ENCODE measurements around the gene RSRC1. TPM values are rescaled to one million over a fixed set of nuclear protein-coding genes. Genes with fewer than 3 reads are reported as not detected.

The RSRC1 gene
- total RNA-seq, 1 experiment from 2014 or later: 60.3 TPM

DNA sequence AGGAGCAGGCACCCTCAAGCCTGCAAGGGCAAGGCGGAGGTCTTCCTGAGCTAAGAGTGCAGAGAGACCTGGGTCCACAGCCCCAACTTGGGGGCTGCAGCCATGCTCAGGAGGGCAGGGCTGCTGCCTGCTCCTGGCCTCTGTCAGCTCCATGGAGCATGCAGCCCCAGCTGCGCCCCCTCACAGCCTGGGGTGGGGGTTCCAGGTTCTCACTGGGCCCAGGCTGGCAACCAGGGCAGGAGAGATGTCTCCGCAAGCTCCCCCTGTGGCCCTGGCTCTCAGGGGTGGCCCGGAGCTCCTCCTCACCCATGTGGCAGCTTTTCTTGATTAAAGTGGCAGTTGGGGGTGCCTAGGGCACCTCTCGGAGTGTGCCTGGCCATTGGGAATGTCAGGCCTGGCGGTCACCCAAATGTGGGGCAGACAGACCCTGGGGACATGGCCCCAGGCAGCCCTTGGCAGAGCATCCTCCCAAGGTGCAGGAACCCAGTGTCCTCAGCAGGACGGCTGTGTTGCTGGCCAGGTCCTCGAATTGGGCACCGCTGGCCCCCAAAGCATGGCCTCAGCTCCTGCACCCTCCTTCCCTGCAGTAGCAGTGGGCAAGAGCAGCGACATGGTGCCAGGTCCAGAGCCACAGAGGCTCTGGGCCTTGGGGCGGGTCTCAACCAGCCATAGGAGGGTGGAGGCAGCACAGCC lies 251.0 kb downstream of the RSRC1 start:
- intact Hi-C loops (cut with micrococcal nuclease; ENCODE audit: unreplicated experiment): no loop called here
- Histone ChIP-seq H4K20me1 (ENCODE audit: insufficient read depth) (peaks cover 3% of the 10 kb centered on the region; the same call in 1 of the 2 replicates), H3K79me2 (ENCODE audit: low read depth) (no peaks in the 10 kb centered on the region), H3K27ac (no peak overlapping the region), H3K4me2 (no peak overlapping the region), H3K9me2 (ENCODE audit: insufficient read depth) (no peaks in the 10 kb centered on the region), H3K4me3 (no peak overlapping the region), H3F3A (ENCODE audit: insufficient read depth, low read depth) (no peaks in the 10 kb centered on the region), H3K36me3 (ENCODE audit: low read depth) (no peaks in the 10 kb centered on the region), H3K9me3 (ENCODE audit: insufficient read depth, low read depth) (no peaks in the 10 kb centered on the region), H3K4me1 (replicated peaks; ENCODE audit: insufficient read depth) (no peaks in the 10 kb centered on the region), H3K27me3 (ENCODE audit: insufficient read depth, low read depth) (no peaks in the 10 kb centered on the region), H2AFZ (no peak overlapping the region)
- POLR2A ChIA-PET (ENCODE audit: unreplicated experiment): no interaction called here
- CTCF ChIA-PET: no interaction called here
- DNase-seq: no peak
- no TSS peak for BruUV-seq (replicated peaks)
- TF ChIP-seq, protein P1, sequence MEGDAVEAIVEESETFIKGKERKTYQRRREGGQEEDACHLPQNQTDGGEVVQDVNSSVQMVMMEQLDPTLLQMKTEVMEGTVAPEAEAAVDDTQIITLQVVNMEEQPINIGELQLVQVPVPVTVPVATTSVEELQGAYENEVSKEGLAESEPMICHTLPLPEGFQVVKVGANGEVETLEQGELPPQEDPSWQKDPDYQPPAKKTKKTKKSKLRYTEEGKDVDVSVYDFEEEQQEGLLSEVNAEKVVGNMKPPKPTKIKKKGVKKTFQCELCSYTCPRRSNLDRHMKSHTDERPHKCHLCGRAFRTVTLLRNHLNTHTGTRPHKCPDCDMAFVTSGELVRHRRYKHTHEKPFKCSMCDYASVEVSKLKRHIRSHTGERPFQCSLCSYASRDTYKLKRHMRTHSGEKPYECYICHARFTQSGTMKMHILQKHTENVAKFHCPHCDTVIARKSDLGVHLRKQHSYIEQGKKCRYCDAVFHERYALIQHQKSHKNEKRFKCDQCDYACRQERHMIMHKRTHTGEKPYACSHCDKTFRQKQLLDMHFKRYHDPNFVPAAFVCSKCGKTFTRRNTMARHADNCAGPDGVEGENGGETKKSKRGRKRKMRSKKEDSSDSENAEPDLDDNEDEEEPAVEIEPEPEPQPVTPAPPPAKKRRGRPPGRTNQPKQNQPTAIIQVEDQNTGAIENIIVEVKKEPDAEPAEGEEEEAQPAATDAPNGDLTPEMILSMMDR (conservative IDR thresholded peaks at IDR 0.05): no peak

DNA sequence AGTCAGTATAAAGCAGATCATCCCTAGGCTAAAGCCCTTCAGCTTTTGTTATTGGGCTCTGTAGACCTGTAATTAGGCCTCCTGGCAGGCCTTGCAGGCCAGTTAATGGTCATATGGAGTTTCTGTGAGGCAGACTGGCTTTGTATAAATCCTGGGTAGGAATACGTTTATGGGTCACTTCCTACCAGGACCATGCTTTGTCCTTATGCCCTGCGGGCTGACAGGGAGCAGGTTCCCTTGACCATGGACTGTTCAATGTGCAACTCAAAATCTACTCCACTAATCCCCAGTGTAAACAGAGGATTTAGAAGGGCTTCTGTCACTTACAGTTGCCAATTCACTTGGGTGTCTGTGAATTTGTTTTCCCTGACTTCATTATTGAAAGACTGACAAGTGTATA lies 258.4 kb downstream of the RSRC1 start:
- no peak for DNase-seq
- TF ChIP-seq, protein P1 (conservative IDR thresholded peaks at IDR 0.05): no peak
- TF ChIP-seq EZH2 (IDR thresholded peaks at IDR 0.05; ENCODE audit: low read depth): no peak
- Histone ChIP-seq H3K4me1 (replicated peaks; ENCODE audit: insufficient read depth) (no peaks in the 10 kb centered on the region), H3K4me3 (no peak overlapping the region), H3K9me3 (ENCODE audit: insufficient read depth, low read depth) (0 out of 2 replicates have a peak, but pooled peaks cover 7% of the 10 kb centered on the region), H3K4me2 (no peak overlapping the region), H3K27ac (no peak overlapping the region), H2AFZ (no peak overlapping the region), H3K79me2 (ENCODE audit: low read depth) (no peaks in the 10 kb centered on the region), H3K27me3 (ENCODE audit: insufficient read depth, low read depth) (no peaks in the 10 kb centered on the region), H3F3A (ENCODE audit: insufficient read depth, low read depth) (no peaks in the 10 kb centered on the region), H3K9me2 (ENCODE audit: insufficient read depth) (no peaks in the 10 kb centered on the region; the same call in 1 of the 2 replicates), H4K20me1 (ENCODE audit: insufficient read depth) (no peaks in the 10 kb centered on the region), H3K36me3 (ENCODE audit: low read depth) (no peaks in the 10 kb centered on the region)
- ChIA-PET POLR2A (ENCODE audit: unreplicated experiment) (no interaction called here), CTCF (no interaction called here)
- no TSS peak for BruUV-seq (replicated peaks)
- intact Hi-C loops (cut with micrococcal nuclease; ENCODE audit: unreplicated experiment): no loop called here

DNA sequence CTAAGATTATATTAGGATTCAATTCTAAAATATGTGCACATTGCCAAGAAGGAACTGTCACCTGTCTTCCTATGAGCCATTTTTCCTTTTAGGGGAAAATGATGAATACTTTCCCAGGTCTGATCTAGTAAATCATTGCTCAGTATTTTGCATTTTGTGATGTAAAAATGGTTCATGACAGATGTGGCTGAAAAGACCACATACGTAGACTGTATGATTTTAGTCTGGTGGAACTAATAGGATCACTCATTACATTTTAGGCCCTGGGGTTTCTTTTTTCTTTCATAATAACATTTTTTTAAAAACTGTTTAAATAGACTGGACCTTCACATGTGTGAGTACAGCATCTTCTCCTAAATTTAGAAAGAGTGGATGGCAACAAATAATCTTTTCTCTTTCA lies 259.4 kb downstream of the RSRC1 start:
- TF ChIP-seq EZH2 (IDR thresholded peaks at IDR 0.05; ENCODE audit: low read depth): no peak
- TF ChIP-seq, protein P1 (conservative IDR thresholded peaks at IDR 0.05): no peak
- no peaks in the 10 kb centered on the region for H3K36me3 ChIP-seq (ENCODE audit: low read depth)
- intact Hi-C loops (cut with micrococcal nuclease; ENCODE audit: unreplicated experiment): no loop called here
- no peaks in the 10 kb centered on the region for H3K79me2 ChIP-seq (ENCODE audit: low read depth)
- H3F3A ChIP-seq (ENCODE audit: insufficient read depth, low read depth): no peaks in the 10 kb centered on the region
- no TSS peak for BruUV-seq (replicated peaks)
- no peak overlapping the region for H3K4me3 ChIP-seq
- no peaks in the 10 kb centered on the region; the same call in 1 of the 2 replicates for H3K9me2 ChIP-seq (ENCODE audit: insufficient read depth)
- 0 out of 2 replicates have a peak, but pooled peaks cover 7% of the 10 kb centered on the region for H3K9me3 ChIP-seq (ENCODE audit: insufficient read depth, low read depth)
- H3K27ac ChIP-seq: no peak overlapping the region
- H2AFZ ChIP-seq: no peak overlapping the region
- no peak for DNase-seq
- CTCF ChIA-PET: no interaction called here
- H4K20me1 ChIP-seq (ENCODE audit: insufficient read depth): no peaks in the 10 kb centered on the region
- POLR2A ChIA-PET (ENCODE audit: unreplicated experiment): no interaction called here
- H3K4me2 ChIP-seq: no peak overlapping the region
- H3K4me1 ChIP-seq (replicated peaks; ENCODE audit: insufficient read depth): no peaks in the 10 kb centered on the region
- no peaks in the 10 kb centered on the region for H3K27me3 ChIP-seq (ENCODE audit: insufficient read depth, low read depth)

Data from PC-9 (cell line).